Fibroblast of gingiva (primary cell): ENCODE results near the gene FYB1.

Source experiments
- DNase-seq: peaks from one replicate; pipeline ENCODE4 v3.0.0-alpha.2; 2011; ENCODE audit warnings: low read depth

Gene FYB1

DNA sequence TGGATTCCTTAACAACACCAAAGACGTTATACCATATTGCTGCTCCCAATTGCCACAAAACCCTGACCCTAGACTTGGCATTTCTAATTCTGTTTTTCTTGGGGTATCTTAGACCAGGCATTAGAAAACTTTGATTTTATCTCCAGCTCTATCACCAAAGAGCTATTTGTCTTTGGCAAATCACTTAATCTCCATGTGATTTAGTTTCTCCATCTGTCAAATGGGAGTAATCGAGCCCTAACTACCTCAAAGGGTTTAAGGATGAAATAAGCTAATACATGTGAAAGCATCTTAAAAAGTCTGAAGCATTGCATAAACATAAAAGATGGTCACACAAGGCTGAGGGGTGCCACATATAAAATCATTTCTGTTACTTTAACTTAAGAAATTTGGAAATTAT lies 60.6 kb downstream of the FYB1 start:
- no peak for DNase-seq

- DNase-seq = no peak
Measured at GRCh38 chr5:39158127-39158593, 61.2 kb downstream of the FYB1 start.

DNA sequence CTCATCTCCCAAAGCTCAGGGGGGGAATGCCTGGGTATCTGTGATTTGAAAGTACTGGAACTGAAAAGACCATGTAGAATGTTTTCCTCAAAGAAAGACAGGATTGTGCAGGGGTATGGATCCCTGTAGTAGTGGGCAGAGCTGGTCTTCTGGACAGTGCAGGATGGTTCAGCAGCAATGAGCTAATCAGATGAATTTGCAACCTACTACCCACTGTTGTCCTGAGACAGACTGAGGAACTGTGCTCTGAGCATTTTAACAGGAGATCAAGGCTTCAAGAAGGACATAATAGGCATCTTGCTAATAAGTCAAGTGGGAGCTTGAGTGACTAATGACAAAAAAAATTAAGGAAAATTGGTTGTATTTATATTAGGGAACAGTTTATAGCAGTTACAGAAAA lies 61.7 kb downstream of the FYB1 start:
- DNase-seq = no peak

DNA sequence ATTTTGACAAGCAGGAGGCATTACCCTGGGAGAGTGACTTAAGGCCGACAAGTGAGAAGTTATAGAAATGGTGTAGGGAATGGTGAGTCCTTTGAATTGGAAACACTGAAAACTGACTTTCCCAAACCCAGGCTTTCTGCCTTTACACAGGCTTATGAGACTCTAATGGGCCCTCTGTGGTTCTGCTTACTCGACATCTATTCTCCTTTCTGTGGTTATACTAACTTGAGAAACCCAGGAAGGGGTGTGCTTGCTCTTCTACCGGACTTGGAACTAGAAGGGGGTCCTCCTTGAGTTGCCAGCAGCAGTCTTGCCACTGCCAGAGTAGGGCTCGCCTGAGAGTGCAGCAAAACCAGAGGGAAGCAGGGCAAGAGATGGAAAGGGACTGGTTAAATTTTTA lies 63.3 kb downstream of the FYB1 start:
- DNase-seq = no peak

DNA sequence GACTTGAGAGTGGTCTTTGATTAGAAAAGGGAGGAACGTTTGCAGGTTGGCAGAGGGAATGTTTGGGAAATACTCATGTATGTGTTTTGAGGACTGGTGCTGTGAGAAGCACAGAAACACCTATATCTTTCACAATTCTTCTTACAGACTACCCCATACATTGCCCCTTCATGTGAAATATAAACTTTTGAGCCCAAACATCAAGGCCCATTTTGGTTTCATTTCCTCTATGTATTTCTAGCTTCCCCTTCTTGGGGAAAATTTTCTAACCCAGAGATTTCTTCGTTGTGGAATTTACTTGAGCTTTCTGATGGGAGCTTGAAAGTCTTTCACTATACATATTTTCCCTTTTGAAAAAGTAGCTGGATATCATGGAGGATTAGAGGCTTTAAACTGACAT lies 67.6 kb downstream of the FYB1 start:
- no peak for DNase-seq

- no peak for DNase-seq
Measured at GRCh38 chr5:39149966-39150365, 69.4 kb downstream of the FYB1 start.

DNA sequence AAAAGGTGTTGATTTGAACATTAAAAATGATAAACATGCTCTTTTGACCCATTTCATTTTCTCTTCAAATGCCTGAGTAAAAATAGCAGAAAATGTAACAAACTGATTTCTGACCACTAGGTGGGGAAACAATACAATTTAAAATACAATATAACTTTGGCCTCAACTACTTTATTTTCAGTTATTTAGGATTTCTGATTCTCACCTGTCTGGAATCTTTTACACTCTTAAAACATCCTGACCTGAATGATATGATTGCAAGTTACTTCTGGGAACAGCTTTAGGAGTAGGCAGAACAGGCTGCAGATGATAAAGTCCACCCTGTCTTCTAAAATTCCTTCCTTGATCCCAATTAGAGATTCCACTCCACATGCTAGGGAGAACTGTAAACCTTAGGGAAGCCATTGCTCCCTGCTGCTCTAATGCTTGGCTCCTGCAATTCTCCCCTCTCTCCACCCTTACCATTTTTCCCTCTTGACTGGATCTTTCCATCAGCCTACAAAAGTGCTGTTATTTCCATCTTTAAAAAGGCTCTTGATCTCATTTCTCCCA lies 70.3 kb downstream of the FYB1 start:
- DNase-seq = no peak

DNA sequence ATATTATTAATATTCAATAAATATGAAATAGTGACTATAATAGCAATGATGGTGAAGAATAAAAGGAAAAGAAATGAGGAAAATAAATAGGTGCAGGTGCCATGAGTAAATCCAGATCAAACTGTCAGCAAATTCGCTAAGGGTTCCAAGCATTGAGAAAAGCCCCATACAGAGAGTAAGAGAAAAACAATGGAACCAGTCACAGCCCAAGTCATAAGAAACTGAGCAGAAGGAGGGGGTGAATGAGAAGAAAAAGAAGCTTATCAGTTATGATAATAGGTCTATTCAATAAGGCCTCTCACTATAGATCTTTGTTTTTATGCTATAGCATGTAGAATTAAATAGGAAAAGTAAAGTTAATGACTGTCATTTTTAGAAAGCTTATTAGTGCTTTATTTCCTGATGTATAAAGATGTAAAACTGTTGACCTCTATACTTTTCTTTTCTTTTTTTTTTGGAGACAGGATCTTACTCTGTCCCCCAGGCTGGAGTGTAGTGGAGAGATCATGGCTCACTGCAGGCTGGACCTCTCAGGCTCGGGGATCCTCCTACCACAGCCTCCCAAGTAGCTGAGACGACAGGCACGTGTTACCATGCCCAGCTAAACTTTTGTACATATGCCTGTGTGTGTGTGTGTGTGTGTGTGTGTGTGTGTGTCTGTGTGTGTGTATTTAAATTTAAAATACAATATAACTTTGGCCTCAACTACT lies 72.4 kb downstream of the FYB1 start:
- no peak for DNase-seq

DNA sequence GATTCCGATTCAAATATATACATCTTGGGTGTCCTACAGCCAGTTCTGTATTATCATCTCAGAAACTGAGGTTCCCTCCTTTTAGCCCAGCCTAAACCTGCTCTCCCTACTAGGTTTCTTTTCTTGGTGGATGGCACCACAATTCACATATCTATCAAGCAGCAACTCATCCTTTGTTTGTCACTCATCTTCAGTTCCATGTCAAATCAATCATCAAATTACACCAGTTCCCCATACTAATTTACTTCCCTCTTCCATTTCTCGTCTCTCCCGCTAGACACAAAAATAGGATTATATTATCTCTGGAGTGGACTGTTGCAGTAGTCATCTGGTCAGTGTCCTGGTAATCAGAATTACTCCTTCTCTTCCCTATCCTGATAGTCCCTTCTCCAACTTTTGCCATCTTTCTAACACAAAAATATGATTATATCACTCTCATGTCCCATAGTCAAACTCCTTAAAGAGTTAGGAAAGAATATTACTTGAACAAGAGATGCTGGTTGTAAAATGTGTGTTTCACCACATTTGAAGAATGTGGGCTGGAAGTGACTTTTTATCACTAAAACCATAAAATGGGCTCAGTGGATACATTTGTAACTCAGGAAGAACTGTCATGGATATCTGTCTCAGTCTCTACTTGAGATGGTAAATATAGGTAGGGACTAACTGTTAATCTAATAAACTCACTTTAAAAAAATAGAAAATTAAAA lies 76.1 kb downstream of the FYB1 start:
- no peak for DNase-seq

- DNase-seq = no peak
Measured at GRCh38 chr5:39140558-39141168, 78.7 kb downstream of the FYB1 start.

DNA sequence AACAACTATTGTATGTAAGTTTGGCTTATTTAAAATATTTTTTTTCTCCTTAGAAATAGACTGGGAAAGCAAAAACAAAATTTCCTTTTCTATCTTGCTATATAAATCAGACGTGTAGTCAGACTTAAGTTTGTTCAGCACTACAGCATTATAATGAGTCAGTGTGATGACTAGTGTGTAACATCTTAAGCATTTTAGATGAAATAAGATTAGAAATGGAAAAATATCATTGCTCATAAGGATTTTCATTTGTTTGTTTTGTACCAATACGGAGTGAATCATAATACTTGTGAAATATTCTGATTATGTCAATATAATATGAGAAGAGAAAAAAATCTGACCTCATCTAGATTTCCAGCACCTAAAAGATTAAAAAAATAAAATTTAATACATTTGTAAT lies 80.5 kb downstream of the FYB1 start:
- DNase-seq = peak; percentile 68

GRCh38 chr5:39137819-39138451 lies 81.4 kb downstream of the FYB1 start:
- no peak for DNase-seq

- DNase-seq = no peak
Measured at GRCh38 chr5:39137391-39137790, 82.0 kb downstream of the FYB1 start.

DNA sequence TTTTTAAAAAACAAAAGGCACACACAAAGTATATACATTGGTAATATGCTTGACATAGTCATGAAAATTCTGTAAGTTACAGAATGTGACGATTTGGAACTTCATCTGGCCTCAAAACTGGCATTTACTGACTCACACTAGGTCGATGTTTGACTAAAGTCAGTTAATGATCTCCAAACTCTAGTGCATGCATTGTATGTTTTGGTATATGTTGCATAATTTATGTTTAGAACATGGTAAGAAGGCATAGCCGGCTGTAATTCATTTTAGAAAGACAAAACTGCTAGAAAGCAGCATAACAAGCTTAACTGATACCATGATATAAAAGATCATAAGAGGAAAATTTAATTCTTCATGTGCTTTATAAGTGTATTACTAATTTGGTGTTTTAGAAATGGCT lies 86.6 kb downstream of the FYB1 start:
- DNase-seq = no peak

DNA sequence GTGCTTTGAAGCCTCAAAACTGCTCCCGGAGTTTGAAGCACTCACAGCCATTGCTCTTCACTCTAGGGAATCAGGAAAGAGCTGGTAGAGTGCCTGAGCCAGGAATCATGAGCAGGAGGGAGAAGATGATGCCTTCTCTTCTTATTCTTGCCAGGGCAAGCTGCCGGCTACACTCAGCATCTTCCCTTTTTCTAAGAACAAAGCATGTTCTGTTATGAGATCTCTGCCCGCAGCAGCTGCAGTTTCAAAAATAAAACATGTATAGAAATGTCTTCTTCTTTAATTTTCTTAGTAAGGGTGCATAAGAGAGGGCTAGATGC lies 87.3 kb downstream of the FYB1 start:
- DNase-seq = no peak

- no peak for DNase-seq
Measured at GRCh38 chr5:39131210-39132127, 87.9 kb downstream of the FYB1 start.

DNA sequence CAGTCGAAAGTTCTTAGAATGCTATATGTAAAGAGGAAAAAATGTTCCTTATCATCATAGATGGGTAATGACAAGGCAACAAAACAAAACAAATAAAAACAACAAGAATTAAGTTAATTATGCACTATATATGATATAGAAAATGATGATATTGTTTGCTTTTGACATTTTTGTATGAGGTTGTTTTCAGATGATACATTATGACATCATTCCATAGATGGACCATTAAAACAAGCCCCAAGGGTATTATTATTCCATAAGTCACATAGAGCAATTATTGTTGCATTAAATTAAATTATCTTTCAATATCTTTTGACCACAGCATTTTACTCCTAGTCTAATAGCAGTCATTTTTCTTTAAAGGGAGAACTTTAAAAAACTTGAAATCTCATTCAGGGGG lies 88.6 kb downstream of the FYB1 start:
- no peak for DNase-seq

- DNase-seq = no peak
Measured at GRCh38 chr5:39121922-39122321, 97.4 kb downstream of the FYB1 start.

- DNase-seq = no peak
Measured at GRCh38 chr5:39121315-39121714, 98.0 kb downstream of the FYB1 start.

DNA sequence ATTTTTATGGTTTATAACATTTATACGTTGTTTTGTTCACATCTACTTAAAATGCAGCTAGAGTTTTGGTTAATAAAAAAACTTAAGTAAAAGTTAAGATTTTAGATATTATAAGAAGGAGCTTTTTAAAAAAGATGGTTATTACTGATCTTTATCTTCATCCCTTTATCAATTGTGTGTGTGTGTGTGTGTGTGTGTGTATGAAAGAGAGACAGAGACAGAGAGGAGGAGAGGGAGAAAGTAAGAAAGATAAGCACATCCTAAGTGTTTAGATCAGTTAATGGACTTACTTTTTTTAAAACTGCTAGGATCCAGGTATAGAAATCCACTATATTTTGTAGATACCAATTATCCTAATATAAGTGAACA lies 99.3 kb downstream of the FYB1 start:
- no peak for DNase-seq

DNA sequence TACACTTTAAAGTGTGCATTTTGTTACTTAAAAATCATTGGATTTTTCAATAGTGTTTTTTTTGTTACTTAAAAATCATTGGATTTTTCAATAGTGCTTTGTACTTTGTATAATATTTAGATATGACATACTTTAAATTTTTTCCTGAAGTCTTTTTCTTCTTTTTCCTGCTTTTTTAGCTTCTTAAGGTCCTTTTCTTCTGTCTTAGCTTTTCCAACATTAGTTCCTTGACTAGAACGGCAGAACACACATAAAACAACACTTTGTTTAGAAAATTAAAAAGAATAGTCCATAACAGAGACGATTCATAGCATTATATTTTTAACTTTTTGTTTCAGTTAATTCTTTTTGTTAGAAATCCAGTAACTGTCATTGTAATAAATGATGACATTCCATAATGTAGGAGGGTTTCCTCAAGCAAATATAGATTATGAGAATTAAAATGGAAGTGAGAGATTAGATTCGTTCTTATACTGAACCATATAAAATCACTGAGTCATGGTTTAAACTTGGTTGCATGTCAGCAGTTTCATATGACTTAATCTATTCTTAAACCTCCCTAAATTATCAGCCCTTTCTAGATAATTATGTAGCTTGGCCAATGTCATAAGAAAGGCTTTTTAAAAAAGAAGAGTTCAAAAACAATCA lies 99.8 kb downstream of the FYB1 start:
- DNase-seq = no peak
